Urinary bladder (tissue), 4 donors: ENCODE data around the gene ETV4. TPM values are rescaled to one million over a fixed set of nuclear protein-coding genes. Genes with fewer than 3 reads are reported as not detected.
A peak's percentile ranks its signal among the peaks of the same experiment; 100 is the strongest.

Source experiments
- DNase-seq: peaks from one replicate; pipeline ENCODE4 v3.0.0-alpha.2; 2015; ENCODE audit errors: extremely low spot score
- H3K27ac ChIP-seq: one replicate; pipeline ENCODE4 v1.5.1; 2013; ENCODE audit warnings: low read depth, mild to moderate bottlenecking, moderate library complexity
- H3K36me3 ChIP-seq: one replicate; pipeline ENCODE4 v1.6.1; 2013; ENCODE audit warnings: mild to moderate bottlenecking, moderate library complexity; ENCODE audit not compliant: insufficient read depth
- H3K4me1 ChIP-seq: one replicate; pipeline ENCODE4 v1.6.1; 2013; ENCODE audit warnings: mild to moderate bottlenecking, moderate library complexity; ENCODE audit not compliant: insufficient read depth
- H3K4me3 ChIP-seq: one replicate; pipeline ENCODE4 v1.5.1; 2013; ENCODE audit warnings: low read depth, low read length
- WGBS: extraction: QIAGEN DNeasy Blood & Tissue Kit; methylation state at CpG from one replicate; pipeline ENCODE4 v1.1.7; 2013; 5-methylcytosine and 5-hydroxymethylcytosine counted together
- polyA plus RNA-seq: library from polyadenylated mRNA; stranded (reverse); fragments of 200-250 nt; gene quantifications from one replicate; pipeline ENCODE4 v1.2.3, GENCODE V29; 2013
- total RNA-seq: library from RNA; depleted of rRNA; stranded (reverse); fragments of >200 nt; gene quantifications from one replicate; pipeline ENCODE4 v1.2.3, GENCODE V29; 2014
- donor health status: healthy with polysubstance abuse.
- donor health status: healthy.

ETV4 gene
- total and polyA plus RNA-seq, 2 donors, result 0.95 to 1.2 TPM

- H3K4me1 ChIP-seq, result peaks cover 4% of the 10 kb centered on the region
- no peak overlapping the region for H3K4me3 ChIP-seq
- DNase-seq, result no peak
- H3K36me3 ChIP-seq, result no peaks in the 10 kb centered on the region
- no peak overlapping the region for H3K27ac ChIP-seq
- WGBS, result 59% methylated on average over 2 of the region's 2 CpGs
These were observed 1.0 kb upstream of the ETV4 start for GRCh38 chr17:43547189-43547550.

GRCh38 chr17:43545383-43545632 lies 832 bp downstream of the ETV4 start:
- Histone ChIP-seq H3K36me3 (no peaks in the 10 kb centered on the region), H3K27ac (no peak overlapping the region), H3K4me1 (peaks cover 4% of the 10 kb centered on the region), H3K4me3 (peak overlapping the region; percentile 38)
- DNase-seq, result no peak
- WGBS, result under 1% methylated on average over 21 of the region's 21 CpGs

GRCh38 chr17:43543771-43544575 lies 2.2 kb downstream of the ETV4 start:
- Histone ChIP-seq H3K4me1 (peaks cover 4% of the 10 kb centered on the region), H3K4me3 (no peak overlapping the region), H3K27ac (no peak overlapping the region), H3K36me3 (no peaks in the 10 kb centered on the region)
- no peak for DNase-seq
- 56% methylated on average over 7 of the region's 7 CpGs for WGBS

DNA sequence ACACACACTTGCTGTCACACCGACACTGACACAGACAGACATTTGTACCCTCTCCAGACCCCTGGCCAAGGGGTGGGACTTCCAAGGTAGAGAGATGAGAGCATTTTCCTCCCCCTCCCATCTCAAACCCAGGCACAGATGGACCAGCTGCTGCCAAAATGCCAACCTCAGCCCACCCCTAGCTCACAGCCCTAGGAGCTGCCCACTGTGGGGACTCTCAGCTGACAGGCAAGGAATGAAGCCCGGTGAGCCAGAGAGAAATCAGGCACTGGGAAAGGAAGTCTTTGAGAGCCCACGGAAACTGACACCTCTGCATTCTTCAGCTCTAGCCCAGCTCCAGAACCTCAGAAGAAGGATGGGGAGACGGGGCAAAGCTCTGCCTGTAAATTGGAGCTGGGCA lies 2.8 kb downstream of the ETV4 start:
- no peak for DNase-seq
- Histone ChIP-seq H3K4me3 (no peak overlapping the region), H3K4me1 (peaks cover 4% of the 10 kb centered on the region), H3K36me3 (no peaks in the 10 kb centered on the region), H3K27ac (no peak overlapping the region)
- WGBS, result 52% methylated on average over 4 of the region's 4 CpGs

DNA sequence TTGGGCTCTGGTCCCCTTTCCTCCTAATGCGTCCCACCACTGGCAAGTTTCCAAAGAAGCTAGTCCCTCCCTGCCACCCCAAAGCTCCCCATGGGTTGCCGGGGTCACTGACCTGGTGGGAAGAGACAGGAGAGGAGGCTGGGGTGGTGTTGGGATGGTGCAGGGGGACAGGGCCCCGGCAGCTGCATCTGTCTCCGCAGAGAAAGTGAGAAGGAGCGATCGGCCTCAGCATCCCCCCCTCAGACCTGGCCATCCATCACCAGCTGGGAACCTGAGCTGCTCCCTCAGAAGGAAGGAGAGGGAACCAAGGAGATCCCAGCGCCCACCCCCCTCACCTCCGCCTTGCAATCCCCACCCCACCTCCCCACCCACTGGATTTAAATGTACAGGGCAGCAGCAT lies 3.3 kb downstream of the ETV4 start:
- DNase-seq, result no peak
- no peaks in the 10 kb centered on the region for H3K36me3 ChIP-seq
- WGBS, result 88% methylated on average over 8 of the region's 8 CpGs
- no peak overlapping the region for H3K4me3 ChIP-seq
- no peak overlapping the region for H3K27ac ChIP-seq
- peaks cover 4% of the 10 kb centered on the region for H3K4me1 ChIP-seq

- DNase-seq, result no peak
- Histone ChIP-seq H3K27ac (no peak overlapping the region), H3K4me1 (peaks cover 1% of the 10 kb centered on the region), H3K36me3 (no peaks in the 10 kb centered on the region), H3K4me3 (no peak overlapping the region)
- WGBS, result 54% methylated on average over 11 of the region's 11 CpGs
These were observed 5.1 kb downstream of the ETV4 start for GRCh38 chr17:43540821-43541674.

- Histone ChIP-seq H3K4me1 (no peaks in the 10 kb centered on the region), H3K36me3 (no peaks in the 10 kb centered on the region), H3K4me3 (no peak overlapping the region), H3K27ac (no peak overlapping the region)
- WGBS, result 72% methylated on average over 6 of the region's 6 CpGs
- no peak for DNase-seq
These were observed 9.7 kb downstream of the ETV4 start for GRCh38 chr17:43536236-43536992.

DNA sequence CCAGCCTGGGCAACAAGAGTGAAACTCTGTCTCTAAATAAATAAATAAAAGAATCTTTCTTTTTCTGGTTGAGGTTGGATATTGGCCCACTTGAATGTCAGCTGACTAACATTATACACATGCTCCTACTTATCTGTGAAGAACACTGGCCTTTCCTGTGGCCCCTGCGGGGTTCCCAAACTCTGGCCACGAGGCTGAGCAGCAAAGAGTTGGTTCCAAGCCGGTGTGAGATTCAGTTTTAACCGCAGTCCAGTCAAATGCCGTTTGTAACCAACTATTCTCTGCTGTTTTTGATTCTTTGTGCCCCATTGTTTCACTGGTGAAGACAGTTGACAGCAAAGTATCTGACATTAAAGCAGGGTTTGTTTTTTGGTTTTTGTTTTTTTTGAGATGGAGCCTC lies 11.2 kb downstream of the ETV4 start:
- H3K36me3 ChIP-seq, result no peaks in the 10 kb centered on the region
- no peaks in the 10 kb centered on the region for H3K4me1 ChIP-seq
- no peak overlapping the region for H3K4me3 ChIP-seq
- 92% methylated on average over 5 of the region's 5 CpGs for WGBS
- no peak overlapping the region for H3K27ac ChIP-seq
- no peak for DNase-seq

DNA sequence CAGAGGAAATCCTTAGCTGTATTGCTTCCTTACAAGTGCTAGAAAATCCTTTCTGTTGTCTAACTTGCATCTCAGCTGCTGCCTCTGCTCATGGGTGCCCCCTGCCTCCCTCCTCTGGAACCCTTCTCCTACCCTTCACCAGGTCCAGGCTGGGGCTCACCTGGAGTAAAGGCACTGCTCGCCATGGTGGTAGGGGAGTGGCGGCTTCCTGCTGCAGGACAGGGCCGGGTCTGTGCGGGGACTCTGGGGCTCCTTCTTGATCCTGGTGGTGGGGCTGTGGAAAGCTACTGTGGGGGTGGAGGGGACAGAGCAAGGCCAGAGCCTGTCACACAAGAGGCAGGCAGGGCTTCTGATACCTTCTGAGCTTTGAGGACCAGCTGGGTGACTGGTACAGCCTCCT lies 12.4 kb downstream of the ETV4 start:
- no peak for DNase-seq
- Histone ChIP-seq H3K4me3 (no peak overlapping the region), H3K4me1 (no peaks in the 10 kb centered on the region), H3K36me3 (no peaks in the 10 kb centered on the region), H3K27ac (no peak overlapping the region)
- 97% methylated on average over 4 of the region's 4 CpGs for WGBS

DNA sequence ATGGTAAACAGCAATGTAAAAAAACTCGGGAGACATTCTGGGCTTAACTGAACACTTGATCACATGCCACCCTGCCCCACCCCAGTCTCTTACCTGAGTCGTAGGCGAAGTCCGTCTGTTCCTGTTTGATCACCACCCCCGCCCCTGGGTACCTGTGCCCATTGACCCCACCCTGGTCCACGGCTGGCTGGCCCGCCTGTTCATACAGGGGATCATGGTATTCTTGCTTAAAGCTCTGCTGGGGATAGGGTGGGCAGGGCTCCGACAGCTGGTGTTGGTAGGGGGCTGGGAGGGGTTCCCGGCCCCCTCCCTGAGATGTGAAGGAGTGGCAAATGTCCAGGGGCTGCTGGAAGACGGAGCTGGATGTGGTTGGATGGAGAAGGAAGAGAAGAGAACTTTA lies 13.6 kb downstream of the ETV4 start:
- Histone ChIP-seq H3K27ac (no peak overlapping the region), H3K4me3 (no peak overlapping the region), H3K4me1 (peaks cover 2% of the 10 kb centered on the region), H3K36me3 (no peaks in the 10 kb centered on the region)
- no peak for DNase-seq
- 91% methylated on average over 10 of the region's 10 CpGs for WGBS

DNA sequence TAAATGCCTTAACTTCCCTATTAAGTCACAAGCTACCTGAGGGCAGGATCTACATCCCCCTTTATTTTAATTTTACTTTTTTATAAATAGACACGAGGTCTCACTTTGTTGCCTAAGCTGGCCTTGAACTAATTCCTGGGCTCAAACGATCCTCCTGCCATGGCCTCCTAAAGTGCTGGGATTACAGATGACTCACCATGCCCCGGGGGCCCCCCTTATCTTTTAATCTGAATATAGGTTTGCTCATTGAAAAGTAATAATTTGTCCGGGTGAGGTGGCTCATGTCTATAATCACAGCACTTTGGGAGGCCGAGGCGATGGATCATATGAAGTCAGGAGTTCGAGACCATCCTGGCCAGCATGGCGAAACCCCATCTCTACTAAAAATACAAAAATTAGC lies 14.2 kb downstream of the ETV4 start:
- Histone ChIP-seq H3K36me3 (no peaks in the 10 kb centered on the region), H3K4me3 (no peak overlapping the region), H3K27ac (no peak overlapping the region), H3K4me1 (peaks cover 2% of the 10 kb centered on the region)
- no peak for DNase-seq
- 87% methylated on average over 8 of the region's 8 CpGs for WGBS

- WGBS, result 45% methylated on average over 3 of the region's 3 CpGs
- H3K4me1 ChIP-seq, result peaks cover 2% of the 10 kb centered on the region
- DNase-seq, result no peak
- no peaks in the 10 kb centered on the region for H3K36me3 ChIP-seq
- H3K27ac ChIP-seq, result no peak overlapping the region
- no peak overlapping the region for H3K4me3 ChIP-seq
These were observed 15.1 kb downstream of the ETV4 start for GRCh38 chr17:43531082-43531378.

GRCh38 chr17:43530288-43531081 lies 15.7 kb downstream of the ETV4 start:
- DNase-seq, result peak; percentile 86
- Histone ChIP-seq H3K4me1 (peaks cover 2% of the 10 kb centered on the region), H3K27ac (no peak overlapping the region), H3K36me3 (no peaks in the 10 kb centered on the region), H3K4me3 (no peak overlapping the region)
- 13% methylated on average over 23 of the region's 23 CpGs for WGBS
